HepG2 (cell line): Measurements from ENCODE around the gene VPS4B. TPM values are rescaled to one million over a fixed set of nuclear protein-coding genes. Genes with fewer than 3 reads are reported as not detected.
A peak's percentile ranks its signal among the peaks of the same experiment; 100 is the strongest.

Source experiments
- ATAC-seq: fragments of 200-7000 bp; cut with Tn5 transposase; 3 replicates; pipeline ENCODE4 v1.9.1; 2020; ENCODE audit warnings: mild to moderate bottlenecking, moderate library complexity
- BruUV-seq: library from RNA; stranded (reverse); fragments of 400-500 nt; replicated peaks from 2 replicates; lab custom pipeline; 2021; lab: Mats Ljungman, UMichigan
- CTCF ChIA-PET: fragments of 300-600 bp; formaldehyde crosslinking; extraction: SDS; loops from one replicate; lab custom pipeline; 2021; ENCODE audit warnings: low total read pairs, inconsistent platforms, low intra/inter-chr PET ratio; lab: Yijun Ruan, JAX
- POLR2A ChIA-PET: fragments of 350-600 bp; sonication (Branson Sonifier 250); formaldehyde crosslinking; loops from one replicate; lab custom pipeline; 2020; ENCODE audit warnings: antibody characterized with exemption, inconsistent platforms; lab: Yijun Ruan, JAX
- DNase-seq: peaks from one replicate; pipeline ENCODE4 v3.0.0-alpha.2; 2015; ENCODE audit warnings: low spot score
- FAIRE-seq: peaks from 3 replicates; lab custom pipeline; 2011; peaks lifted over from hg19 to GRCh38; lab: Jason Lieb, UNC
- H2AFZ ChIP-seq: one replicate; pipeline ENCODE4 v1.6.1; 2011; ENCODE audit warnings: low read length, inconsistent platforms
- H3K27ac ChIP-seq: fragments of 300-600 bp; 3 replicates; pipeline ENCODE4 v1.8.0; 2011; ENCODE audit warnings: mixed run types, mild to moderate bottlenecking, mixed read lengths, low read length, inconsistent platforms; ENCODE audit not compliant: insufficient read depth; ENCODE audit errors: extremely low read length
- H3K27me3 ChIP-seq, 2 experiments: fragments of 200-600 bp in 1 of 2; 2 replicates in 1 of 2; 3 replicates in 1 of 2; pipeline versions ENCODE4 v1.6.0 to v1.8.0; 2011; ENCODE audit warnings: low read length in 2 of 2, mild to moderate bottlenecking in 2 of 2, moderate library complexity in 2 of 2, inconsistent platforms in 1 of 2; ENCODE audit not compliant: insufficient read depth in 2 of 2, control insufficient read depth in 1 of 2
- H3K36me3 ChIP-seq, 2 experiments: fragments of 200-600 bp in 1 of 2; replicated peaks in 1 of 2; 2 replicates in 1 of 2; 3 replicates in 1 of 2; pipeline versions ENCODE4 v1.5.1 to v1.8.0; 2011; ENCODE audit warnings: low read length in 2 of 2, inconsistent platforms in 1 of 2; ENCODE audit not compliant: insufficient read depth in 2 of 2, control insufficient read depth in 1 of 2
- H3K4me1 ChIP-seq: 2 replicates; pipeline ENCODE4 v1.5.1; 2012; ENCODE audit warnings: low read length, inconsistent platforms; ENCODE audit not compliant: insufficient read depth
- H3K4me2 ChIP-seq: 2 replicates; pipeline ENCODE4 v1.6.0; 2011; ENCODE audit warnings: low read depth, low read length, inconsistent platforms
- H3K4me3 ChIP-seq, 3 experiments: fragments of 200-600 bp in 1 of 3; sonication (generic), shearing (Covaris generic) in 1 of 3; replicated peaks in 1 of 3; 2 replicates each; pipeline ENCODE4 v1.5.1; 2011 to 2016; ENCODE audit warnings: low read length in 3 of 3, inconsistent platforms in 2 of 3, low read depth in 2 of 3, mild to moderate bottlenecking in 2 of 3, control low read depth in 1 of 3, mixed read lengths in 1 of 3; ENCODE audit not compliant: insufficient read depth in 1 of 3
- H3K79me2 ChIP-seq: one replicate; pipeline ENCODE4 v1.6.1; 2011; ENCODE audit warnings: low read length, inconsistent platforms; ENCODE audit not compliant: insufficient read depth
- H3K9ac ChIP-seq: 2 replicates; pipeline ENCODE4 v1.6.0; 2011; ENCODE audit warnings: mild to moderate bottlenecking, low read depth, low read length, inconsistent platforms; ENCODE audit not compliant: insufficient read depth
- H3K9me3 ChIP-seq: 2 replicates; pipeline ENCODE4 v1.5.1; 2012; ENCODE audit warnings: mild to moderate bottlenecking, low read length
- H4K20me1 ChIP-seq: 2 replicates; pipeline ENCODE4 v1.6.0; 2011; ENCODE audit warnings: inconsistent platforms, mild to moderate bottlenecking, low read length, moderate library complexity; ENCODE audit not compliant: insufficient read depth
- GFI1 ChIP-seq: sonication (generic); formaldehyde crosslinking; IDR thresholded peaks from 2 replicates; pipeline ENCODE4 v1.5.0; 2020; ENCODE audit warnings: missing genetic modification reagents, mild to moderate bottlenecking, borderline replicate concordance
- MAFF ChIP-seq: IDR thresholded peaks from 2 replicates; pipeline ENCODE4 v1.6.1; 2011; ENCODE audit warnings: low read depth, low read length, improper control_type of control experiment
- MAFK ChIP-seq, 2 experiments: IDR thresholded peaks in 1 of 2; conservative IDR thresholded peaks in 1 of 2; 2 replicates each; pipeline ENCODE4 v1.6.1; 2011; ENCODE audit warnings: improper control_type of control experiment in 2 of 2, low read length in 2 of 2
- MXI1 ChIP-seq: IDR thresholded peaks from 3 replicates; pipeline ENCODE4 v1.6.1; 2012; ENCODE audit warnings: low read depth, low read length, inconsistent platforms, borderline replicate concordance
- PITX1 ChIP-seq: sonication (generic); formaldehyde crosslinking; IDR thresholded peaks from 2 replicates; pipeline ENCODE4 v1.5.1; 2020; ENCODE audit warnings: mild to moderate bottlenecking, missing genetic modification reagents
- RFX3 ChIP-seq: IDR thresholded peaks from 2 replicates; pipeline ENCODE4 v1.6.1; 2016; ENCODE audit warnings: missing biosample characterization, missing genetic modification reagents
- SMAD9 ChIP-seq: sonication (generic); formaldehyde crosslinking; IDR thresholded peaks from 2 replicates; pipeline ENCODE4 v1.5.1; 2020; ENCODE audit warnings: mild to moderate bottlenecking, missing genetic modification reagents
- ZNF235 ChIP-seq: sonication (generic); formaldehyde crosslinking; IDR thresholded peaks from 2 replicates; pipeline ENCODE4 v1.8.1; 2023; ENCODE audit warnings: mild to moderate bottlenecking, missing genetic modification reagents, borderline replicate concordance
- ZNF564 ChIP-seq: sonication (generic); formaldehyde crosslinking; IDR thresholded peaks from 2 replicates; pipeline ENCODE4 v1.8.1; 2023; ENCODE audit warnings: mild to moderate bottlenecking, missing genetic modification reagents
- ZNF737 ChIP-seq: sonication (generic); formaldehyde crosslinking; IDR thresholded peaks from 2 replicates; pipeline ENCODE4 v1.5.0; 2020; ENCODE audit warnings: missing genetic modification reagents, mild to moderate bottlenecking, borderline replicate concordance
- WGBS: methylation state at CpG from one replicate; pipeline ENCODE4 v1.1.6; 2017; ENCODE audit warnings: low lambda C conversion rate; 5-methylcytosine and 5-hydroxymethylcytosine counted together
- in situ Hi-C: cut with HindIII; loops from 2 replicates; pipeline ENCODE4 v1.10.0; 2017; ENCODE audit warnings: low pct_unique_long_range_greater_than_20kb; ENCODE audit not compliant: extremely low pct_ligation_motif_present
- intact Hi-C: fragments of 100-400 bp; cut with micrococcal nuclease; formaldehyde crosslinking; loops from one replicate; pipeline ENCODE4 v1.10.0; 2022; ENCODE audit not compliant: unreplicated experiment
- polyA plus RNA-seq, 8 experiments: library from polyadenylated mRNA; depleted of rRNA in 3 of 8; stranded (reverse) in 7 of 8; unstranded in 1 of 8; fragments of >200 nt; fragmentation: Illumina TruSeq in 4 of 8; extraction: Trizol in 4 of 8; gene quantifications; 2 replicates each; pipeline versions ENCODE4 v1.2.1 to v1.2.3, GENCODE V29; 2011 to 2016; ENCODE audit warnings: low read depth in 4 of 8, missing spikeins in 1 of 8, mixed read lengths in 1 of 8; ENCODE audit not compliant: insufficient read depth in 1 of 8
- total RNA-seq, 5 experiments: library from RNA; depleted of rRNA; stranded (reverse); fragments of >200 nt; fragmentation: Illumina TruSeq; extraction: Trizol; gene quantifications; 2 replicates each; pipeline ENCODE4 v1.2.3, GENCODE V29; 2016; ENCODE audit warnings: low read depth in 1 of 5
- TF ChIP-seq, protein P1 (sequence below): sonication (generic); formaldehyde crosslinking; IDR thresholded peaks from 2 replicates; pipeline ENCODE4 v1.8.1; 2023; ENCODE audit warnings: missing genetic modification reagents, inconsistent platforms, borderline replicate concordance
- TF ChIP-seq, protein P2 (sequence below): sonication (generic); formaldehyde crosslinking; IDR thresholded peaks from 2 replicates; pipeline ENCODE4 v1.5.0; 2020; ENCODE audit warnings: missing genetic modification reagents, mild to moderate bottlenecking, borderline replicate concordance
- TF ChIP-seq, protein P3 (sequence below): sonication (generic); formaldehyde crosslinking; IDR thresholded peaks from 2 replicates; pipeline ENCODE4 v1.9.0; 2021; ENCODE audit warnings: missing genetic modification reagents, borderline replicate concordance

The VPS4B gene
- total and polyA plus RNA-seq, 2 of the 13 experiments (the other 11 are each of a cell fraction or from before 2014, with no cell fraction given), result 12.8 to 25.9 TPM

DNA sequence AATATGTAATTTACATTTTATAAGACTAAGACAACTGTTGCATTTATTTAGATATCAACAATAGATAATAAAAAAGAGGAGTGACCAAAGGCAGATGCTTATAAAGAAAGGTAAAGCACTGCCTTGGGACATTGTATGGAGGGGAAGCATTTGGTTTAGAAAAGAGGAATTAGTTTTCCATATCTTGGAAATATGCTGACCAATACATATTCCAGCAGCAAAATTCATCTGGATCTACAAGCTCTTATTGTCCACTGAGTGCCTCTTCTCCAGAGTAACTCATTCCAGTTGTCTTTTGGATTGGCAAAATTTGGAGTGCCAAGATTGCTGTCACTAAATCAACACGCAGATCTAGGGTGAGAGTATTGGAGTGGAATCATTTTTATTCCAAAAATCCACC is 8.9 kb upstream of the VPS4B start:
- no peaks in the 10 kb centered on the region for H3K9me3 ChIP-seq
- H3K27me3 ChIP-seq, result peaks cover 0 to 9% of the 10 kb centered on the region in 2 experiments; a peak in 2 of 5 replicates
- FAIRE-seq (no peak), DNase-seq (no peak), ATAC-seq (no peak)
- no peak overlapping the region for H3K4me2 ChIP-seq
- no TSS peak for BruUV-seq
- H3K36me3 ChIP-seq, result no peaks in the 10 kb centered on the region
- 0% methylated on average over 1 of the region's 1 CpG for WGBS
- H3K4me1 ChIP-seq, result no peaks in the 10 kb centered on the region
- intact Hi-C loops (no loop called here), in situ Hi-C loops (loop anchor here (10.0 kb wide), 2 partner anchors 86 to 426 kb away; no protein-coding TSS in a partner anchor)
- no peaks in the 10 kb centered on the region for H4K20me1 ChIP-seq
- no peak overlapping the region for H3K4me3 ChIP-seq
- H3K79me2 ChIP-seq, result no peaks in the 10 kb centered on the region
- no peak overlapping the region for H2AFZ ChIP-seq
- TF ChIP-seq MAFF (peak; percentile 79), RFX3 (no peak), ZNF235 (CRISPR knock-in tag) (no peak), MAFK (conservative IDR thresholded peaks at IDR 0.05 in 1 of 2, IDR thresholded peaks at IDR 0.05 in 1 of 2; ENCODE audit: low read length in 2 of 2) (peak; percentile 83 to 86)
- no peak overlapping the region for H3K27ac ChIP-seq
- ChIA-PET POLR2A (no interaction called here), CTCF (no interaction called here)
- H3K9ac ChIP-seq, result no peak overlapping the region

DNA sequence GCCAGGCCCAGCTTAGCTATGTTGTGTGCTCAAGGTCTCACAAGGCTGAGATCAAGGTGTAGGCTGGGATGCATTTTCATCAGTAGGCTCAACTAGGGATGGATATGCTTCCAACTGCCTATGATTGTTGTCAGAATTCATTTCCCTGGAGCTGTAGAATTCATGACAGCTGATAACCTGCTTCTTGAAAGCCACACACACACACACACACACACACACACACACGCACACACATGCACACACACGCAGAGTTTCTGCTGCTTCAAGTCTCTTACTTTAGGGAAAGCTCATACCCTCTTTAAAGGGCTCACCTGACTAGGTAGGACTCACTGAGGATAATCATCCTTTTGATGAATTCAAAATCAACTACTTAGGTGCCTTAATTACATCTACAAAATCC is 8.2 kb upstream of the VPS4B start:
- Histone ChIP-seq H3K79me2 (no peaks in the 10 kb centered on the region), H3K27me3 (peaks cover 0 to 7% of the 10 kb centered on the region in 2 experiments; a peak in 2 of 5 replicates), H3K9me3 (no peaks in the 10 kb centered on the region), H2AFZ (no peak overlapping the region), H4K20me1 (no peaks in the 10 kb centered on the region), H3K36me3 (no peaks in the 10 kb centered on the region), H3K4me2 (no peak overlapping the region), H3K27ac (no peak overlapping the region), H3K4me1 (no peaks in the 10 kb centered on the region), H3K9ac (no peak overlapping the region), H3K4me3 (no peak overlapping the region)
- in situ Hi-C loops (loop anchor here (10.0 kb wide), 2 partner anchors 86 to 426 kb away; no protein-coding TSS in a partner anchor), intact Hi-C loops (no loop called here)
- DNase-seq, result no peak
- ATAC-seq, result no peak
- BruUV-seq, result no TSS peak
- ChIA-PET POLR2A (no interaction called here), CTCF (no interaction called here)
- TF ChIP-seq ZNF564 (CRISPR knock-in tag) (no peak), SMAD9 (CRISPR knock-in tag) (no peak), GFI1 (CRISPR knock-in tag) (no peak), MXI1 (no peak), PITX1 (no peak), ZNF737 (CRISPR knock-in tag) (no peak)
- TF ChIP-seq, protein P1, sequence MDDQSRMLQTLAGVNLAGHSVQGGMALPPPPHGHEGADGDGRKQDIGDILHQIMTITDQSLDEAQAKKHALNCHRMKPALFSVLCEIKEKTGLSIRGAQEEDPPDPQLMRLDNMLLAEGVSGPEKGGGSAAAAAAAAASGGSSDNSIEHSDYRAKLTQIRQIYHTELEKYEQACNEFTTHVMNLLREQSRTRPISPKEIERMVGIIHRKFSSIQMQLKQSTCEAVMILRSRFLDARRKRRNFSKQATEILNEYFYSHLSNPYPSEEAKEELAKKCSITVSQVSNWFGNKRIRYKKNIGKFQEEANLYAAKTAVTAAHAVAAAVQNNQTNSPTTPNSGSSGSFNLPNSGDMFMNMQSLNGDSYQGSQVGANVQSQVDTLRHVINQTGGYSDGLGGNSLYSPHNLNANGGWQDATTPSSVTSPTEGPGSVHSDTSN (CRISPR knock-in tag), result no peak
- TF ChIP-seq, protein P2, sequence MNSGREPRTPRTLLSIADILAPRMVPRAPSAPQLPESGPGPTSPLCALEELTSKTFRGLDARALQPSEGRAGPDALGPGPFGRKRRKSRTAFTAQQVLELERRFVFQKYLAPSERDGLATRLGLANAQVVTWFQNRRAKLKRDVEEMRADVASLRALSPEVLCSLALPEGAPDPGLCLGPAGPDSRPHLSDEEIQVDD (CRISPR knock-in tag), result no peak
- TF ChIP-seq, protein P3, sequence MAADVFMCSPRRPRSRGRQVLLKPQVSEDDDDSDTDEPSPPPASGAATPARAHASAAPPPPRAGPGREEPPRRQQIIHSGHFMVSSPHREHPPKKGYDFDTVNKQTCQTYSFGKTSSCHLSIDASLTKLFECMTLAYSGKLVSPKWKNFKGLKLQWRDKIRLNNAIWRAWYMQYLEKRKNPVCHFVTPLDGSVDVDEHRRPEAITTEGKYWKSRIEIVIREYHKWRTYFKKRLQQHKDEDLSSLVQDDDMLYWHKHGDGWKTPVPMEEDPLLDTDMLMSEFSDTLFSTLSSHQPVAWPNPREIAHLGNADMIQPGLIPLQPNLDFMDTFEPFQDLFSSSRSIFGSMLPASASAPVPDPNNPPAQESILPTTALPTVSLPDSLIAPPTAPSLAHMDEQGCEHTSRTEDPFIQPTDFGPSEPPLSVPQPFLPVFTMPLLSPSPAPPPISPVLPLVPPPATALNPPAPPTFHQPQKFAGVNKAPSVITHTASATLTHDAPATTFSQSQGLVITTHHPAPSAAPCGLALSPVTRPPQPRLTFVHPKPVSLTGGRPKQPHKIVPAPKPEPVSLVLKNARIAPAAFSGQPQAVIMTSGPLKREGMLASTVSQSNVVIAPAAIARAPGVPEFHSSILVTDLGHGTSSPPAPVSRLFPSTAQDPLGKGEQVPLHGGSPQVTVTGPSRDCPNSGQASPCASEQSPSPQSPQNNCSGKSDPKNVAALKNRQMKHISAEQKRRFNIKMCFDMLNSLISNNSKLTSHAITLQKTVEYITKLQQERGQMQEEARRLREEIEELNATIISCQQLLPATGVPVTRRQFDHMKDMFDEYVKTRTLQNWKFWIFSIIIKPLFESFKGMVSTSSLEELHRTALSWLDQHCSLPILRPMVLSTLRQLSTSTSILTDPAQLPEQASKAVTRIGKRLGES (CRISPR knock-in tag), result no peak
- 0% methylated on average over 2 of the region's 2 CpGs for WGBS
- FAIRE-seq, result no peak
